SH-SY5Y (cell line): ENCODE results near the gene CDR2L.

Experiments
- GATA2 ChIP-seq: IDR thresholded peaks from 2 replicates; pipeline ENCODE4 v1.6.1; 2011; ENCODE audit warnings: mild to moderate bottlenecking, low read depth, low read length
- GATA3 ChIP-seq: IDR thresholded peaks from 2 replicates; pipeline ENCODE4 v1.6.1; 2011; ENCODE audit warnings: low read depth, mild to moderate bottlenecking, low read length, moderate library complexity

- TF ChIP-seq GATA2 (no peak), GATA3 (no peak)
Measured at GRCh38 chr17:75041656-75042280, 54.3 kb downstream of the CDR2L start.
